GM21717 (cell line): ENCODE measurements around the gene ADAMTS18.
"Not testable (repeated sequence)": the region's sequence is repeated elsewhere in the genome, so short reads cannot be mapped to it uniquely, and the experiment has no call there.

ENCODE experiments used
- ATAC-seq: cut with Tn5 transposase; IDR thresholded peaks from one replicate; pipeline ENCODE4 v1.9.1; 2021; ENCODE audit warnings: mild to moderate bottlenecking, moderate library complexity; ENCODE audit not compliant: unreplicated experiment

ADAMTS18 gene

GRCh38 chr16:77290451-77291115, 144.3 kb downstream of the ADAMTS18 start:
- no peak for ATAC-seq

GRCh38 chr16:77289331-77289809, 145.5 kb downstream of the ADAMTS18 start:
- ATAC-seq = no peak

- no peak for ATAC-seq
Observed at GRCh38 chr16:77288222-77288621, 146.6 kb downstream of the ADAMTS18 start.

- no peak for ATAC-seq
Observed at GRCh38 chr16:77285676-77286075, 149.2 kb downstream of the ADAMTS18 start.

GRCh38 chr16:77282345-77282744, 152.5 kb downstream of the ADAMTS18 start:
- no peak for ATAC-seq

GRCh38 chr16:77279316-77279715, 155.5 kb downstream of the ADAMTS18 start:
- ATAC-seq = not testable (repeated sequence)

- no peak for ATAC-seq
Observed at GRCh38 chr16:77277571-77277970, 157.3 kb downstream of the ADAMTS18 start.

GRCh38 chr16:77277141-77277540, 157.7 kb downstream of the ADAMTS18 start:
- ATAC-seq = no peak

- no peak for ATAC-seq
Observed at GRCh38 chr16:77276661-77277060, 158.2 kb downstream of the ADAMTS18 start.

GRCh38 chr16:77275303-77275702, 159.5 kb downstream of the ADAMTS18 start:
- ATAC-seq = not testable (repeated sequence)

GRCh38 chr16:77273815-77274214, 161.0 kb downstream of the ADAMTS18 start:
- ATAC-seq = no peak

- ATAC-seq = no peak
Observed at GRCh38 chr16:77271532-77272426, 163.1 kb downstream of the ADAMTS18 start.

- not testable (repeated sequence) for ATAC-seq
Observed at GRCh38 chr16:77266185-77266584, 168.6 kb downstream of the ADAMTS18 start.

- ATAC-seq = no peak
Observed at GRCh38 chr16:77262971-77263370, 171.9 kb downstream of the ADAMTS18 start.

GRCh38 chr16:77250400-77250799, 184.4 kb downstream of the ADAMTS18 start:
- no peak for ATAC-seq

GRCh38 chr16:77246150-77246549, 188.7 kb downstream of the ADAMTS18 start:
- no peak for ATAC-seq

GRCh38 chr16:77242471-77242870, 192.4 kb downstream of the ADAMTS18 start:
- ATAC-seq = not testable (repeated sequence)

- ATAC-seq = no peak
Observed at GRCh38 chr16:77238593-77238992, 196.2 kb downstream of the ADAMTS18 start.

GRCh38 chr16:77236063-77236511, 198.7 kb downstream of the ADAMTS18 start:
- ATAC-seq = peak; percentile 99

GRCh38 chr16:77234611-77235010, 200.2 kb downstream of the ADAMTS18 start:
- no peak for ATAC-seq

- no peak for ATAC-seq
Observed at GRCh38 chr16:77233799-77234519, 200.9 kb downstream of the ADAMTS18 start.
